ENCODE data around the gene ZNF101. TPM values are rescaled to one million over a fixed set of nuclear protein-coding genes. Genes with fewer than 3 reads are reported as not detected.
"Not testable (repeated sequence)": the region's sequence is repeated elsewhere in the genome, so short reads cannot be mapped to it uniquely, and the experiment has no call there.

Gene ZNF101
- total RNA-seq, 1 donor from 2014 or later = 16.2 TPM

- peaks cover 8% of the 10 kb centered on the region for H3K9me3 Mint-ChIP-seq
- H3K27ac Mint-ChIP-seq (ENCODE audit: unreplicated experiment) = no peak overlapping the region
- TF ChIP-seq CTCF (conservative IDR thresholded peaks at IDR 0.05) = no peak
- H3K4me3 Mint-ChIP-seq = no peak overlapping the region
- peaks cover 14% of the 10 kb centered on the region for H3K36me3 Mint-ChIP-seq (ENCODE audit: low read depth)
- no peaks in the 10 kb centered on the region for H3K4me1 Mint-ChIP-seq
- no peak for DNase-seq (ENCODE audit: low read depth, low spot score)
- no peaks in the 10 kb centered on the region for H3K27me3 Mint-ChIP-seq (ENCODE audit: low read depth)
These were observed 27.7 kb downstream of the ZNF101 start for GRCh38 chr19:19696386-19696785.

- no peak overlapping the region for H3K27ac Mint-ChIP-seq (ENCODE audit: unreplicated experiment)
- no peak overlapping the region for H3K4me3 Mint-ChIP-seq
- H3K9me3 Mint-ChIP-seq = peaks cover 8% of the 10 kb centered on the region
- H3K27me3 Mint-ChIP-seq (ENCODE audit: low read depth) = no peaks in the 10 kb centered on the region
- no peak for DNase-seq (ENCODE audit: low read depth, low spot score)
- H3K4me1 Mint-ChIP-seq = no peaks in the 10 kb centered on the region
- no peak for TF ChIP-seq CTCF (conservative IDR thresholded peaks at IDR 0.05)
- H3K36me3 Mint-ChIP-seq (ENCODE audit: low read depth) = peaks cover 14% of the 10 kb centered on the region
These were observed 28.9 kb downstream of the ZNF101 start for GRCh38 chr19:19697589-19697988.

GRCh38 chr19:19700493-19700892, 31.9 kb downstream of the ZNF101 start:
- H3K4me1 Mint-ChIP-seq; H3K27ac Mint-ChIP-seq (ENCODE audit: unreplicated experiment); H3K27me3 Mint-ChIP-seq (ENCODE audit: low read depth); DNase-seq (ENCODE audit: low read depth, low spot score); H3K4me3 Mint-ChIP-seq: not testable (repeated sequence)
- peaks cover 17% of the 10 kb centered on the region for H3K9me3 Mint-ChIP-seq
- peaks cover 32% of the 10 kb centered on the region for H3K36me3 Mint-ChIP-seq (ENCODE audit: low read depth)

- H3K27me3 Mint-ChIP-seq (ENCODE audit: low read depth) = no peaks in the 10 kb centered on the region
- no peak for TF ChIP-seq CTCF (conservative IDR thresholded peaks at IDR 0.05)
- no peak overlapping the region for H3K27ac Mint-ChIP-seq (ENCODE audit: unreplicated experiment)
- H3K4me3 Mint-ChIP-seq = no peak overlapping the region
- peaks cover 34% of the 10 kb centered on the region for H3K9me3 Mint-ChIP-seq
- peaks cover 65% of the 10 kb centered on the region for H3K36me3 Mint-ChIP-seq (ENCODE audit: low read depth)
- DNase-seq (ENCODE audit: low read depth, low spot score) = no peak
- H3K4me1 Mint-ChIP-seq = no peaks in the 10 kb centered on the region
These were observed 36.2 kb downstream of the ZNF101 start for GRCh38 chr19:19704836-19705235.

- peaks cover 32% of the 10 kb centered on the region for H3K9me3 Mint-ChIP-seq
These were observed 41.9 kb downstream of the ZNF101 start for GRCh38 chr19:19710506-19710905.

More at GRCh38 chr19:19710506-19710905, 41.9 kb downstream of the ZNF101 start:
- DNase-seq (ENCODE audit: low read depth, low spot score) = no peak
- Mint-ChIP-seq H3K27ac (ENCODE audit: unreplicated experiment) (no peak overlapping the region), H3K27me3 (ENCODE audit: low read depth) (no peaks in the 10 kb centered on the region), H3K4me1 (no peaks in the 10 kb centered on the region), H3K36me3 (ENCODE audit: low read depth) (peaks cover 86% of the 10 kb centered on the region), H3K4me3 (no peak overlapping the region)
- TF ChIP-seq CTCF (conservative IDR thresholded peaks at IDR 0.05) = no peak

Data from neural crest cell (in vitro differentiated cells).